ENCODE data around the gene OSTN.

- no peak for TF ChIP-seq POLR2A (IDR thresholded peaks at IDR 0.05; ENCODE audit: low read length)
- TF ChIP-seq GATA1 (IDR thresholded peaks at IDR 0.05; ENCODE audit: low read depth, low read length): no peak
These were observed 28.5 kb downstream of the OSTN start for GRCh38 chr3:191227541-191227940.
